IMR-90 (cell line): Measurements from ENCODE around the gene ZNF41. TPM values are rescaled to one million over a fixed set of nuclear protein-coding genes. Genes with fewer than 3 reads are reported as not detected.

Experiments
- ATAC-seq: fragments of 200-7000 bp; cut with Tn5 transposase; 2 replicates; pipeline ENCODE4 v1.9.1; 2020; ENCODE audit warnings: low read depth, mild to moderate bottlenecking, moderate library complexity
- BruUV-seq: library from RNA; stranded (reverse); fragments of 400-500 nt; replicated peaks from 2 replicates; lab custom pipeline; 2021; lab: Mats Ljungman, UMichigan
- CTCF ChIA-PET: fragments of 300-600 bp; formaldehyde crosslinking; extraction: SDS; loops from one replicate; lab custom pipeline; 2021; ENCODE audit warnings: antibody characterized with exemption; lab: Yijun Ruan, JAX
- POLR2A ChIA-PET: fragments of 300-600 bp; sonication (Branson Sonifier 250); formaldehyde crosslinking; loops from one replicate; lab custom pipeline; 2022; ENCODE audit warnings: antibody characterized with exemption; ENCODE audit not compliant: unreplicated experiment; lab: Charles Lee
- DNase-seq: peaks from one replicate; pipeline ENCODE4 v3.0.0; 2013
- H2AFZ ChIP-seq: replicated peaks from 2 replicates; pipeline ENCODE3; 2013; ENCODE audit warnings: low read length, mild to moderate bottlenecking; ENCODE audit not compliant: poor library complexity
- H2AK5ac ChIP-seq: 2 replicates; pipeline ENCODE4 v1.6.1; 2013; ENCODE audit warnings: low read depth, low read length, inconsistent platforms
- H2AK9ac ChIP-seq: replicated peaks from 2 replicates; pipeline ENCODE3; 2013; ENCODE audit warnings: mild to moderate bottlenecking, low read depth, low read length, moderate library complexity; ENCODE audit not compliant: poor library complexity
- H2BK120ac ChIP-seq: 2 replicates; pipeline ENCODE4 v1.6.1; 2013; ENCODE audit warnings: low read depth, low read length, inconsistent platforms
- H2BK15ac ChIP-seq: 3 replicates; pipeline ENCODE4 v1.6.1; 2013; ENCODE audit warnings: low read depth, low read length, inconsistent platforms
- H2BK20ac ChIP-seq: 2 replicates; pipeline ENCODE4 v1.6.1; 2013; ENCODE audit warnings: low read depth, mild to moderate bottlenecking, inconsistent platforms, low read length, moderate library complexity
- H2BK5ac ChIP-seq: 2 replicates; pipeline ENCODE4 v1.6.1; 2013; ENCODE audit warnings: mild to moderate bottlenecking, low read depth, low read length, inconsistent platforms; ENCODE audit not compliant: poor library complexity, severe bottlenecking
- H3K14ac ChIP-seq: replicated peaks from 2 replicates; pipeline ENCODE4 v1.6.1; 2013; ENCODE audit warnings: low read depth, low read length, inconsistent platforms
- H3K18ac ChIP-seq: 2 replicates; pipeline ENCODE4 v1.6.1; 2013; ENCODE audit warnings: low read depth, low read length, control low read depth
- H3K23ac ChIP-seq: 2 replicates; pipeline ENCODE4 v1.6.1; 2013; ENCODE audit warnings: low read depth, low read length, inconsistent platforms
- H3K27ac ChIP-seq: 2 replicates; pipeline ENCODE4 v1.5.1; 2013; ENCODE audit warnings: mild to moderate bottlenecking, control low read depth, low read length; ENCODE audit not compliant: insufficient read depth
- H3K27me3 ChIP-seq: 2 replicates; pipeline ENCODE4 v1.6.1; 2013; ENCODE audit warnings: low read length; ENCODE audit not compliant: control insufficient read depth, insufficient read depth
- H3K36me3 ChIP-seq: 2 replicates; pipeline ENCODE4 v1.6.1; 2013; ENCODE audit warnings: low read length, mixed read lengths; ENCODE audit not compliant: control insufficient read depth, insufficient read depth
- H3K4ac ChIP-seq: 2 replicates; pipeline ENCODE4 v1.6.1; 2013; ENCODE audit warnings: low read depth, low read length, inconsistent platforms
- H3K4me1 ChIP-seq: 2 replicates; pipeline ENCODE4 v1.6.1; 2013; ENCODE audit warnings: low read length, mixed read lengths; ENCODE audit not compliant: control insufficient read depth, insufficient read depth
- H3K4me2 ChIP-seq: 2 replicates; pipeline ENCODE4 v1.6.1; 2013; ENCODE audit warnings: low read depth, mild to moderate bottlenecking, control low read depth, low read length, moderate library complexity
- H3K4me3 ChIP-seq: 2 replicates; pipeline ENCODE4 v1.5.1; 2013; ENCODE audit warnings: low read depth, mild to moderate bottlenecking, control low read depth, low read length, moderate library complexity; ENCODE audit not compliant: insufficient read depth
- H3K56ac ChIP-seq: 2 replicates; pipeline ENCODE4 v1.6.1; 2013; ENCODE audit warnings: low read length, inconsistent platforms; ENCODE audit not compliant: insufficient read depth; ENCODE audit errors: extremely low read depth
- H3K79me1 ChIP-seq, 2 experiments: 2 replicates each; pipeline ENCODE4 v1.6.1; 2013; ENCODE audit warnings: low read length in 2 of 2, inconsistent platforms in 1 of 2, low read depth in 1 of 2
- H3K9ac ChIP-seq: 2 replicates; pipeline ENCODE4 v1.6.1; 2013; ENCODE audit warnings: low read depth, low read length, control low read depth
- H3K9me1 ChIP-seq: 2 replicates; pipeline ENCODE4 v1.6.1; 2013; ENCODE audit warnings: low read length, inconsistent platforms; ENCODE audit not compliant: insufficient read depth
- H3K9me3 ChIP-seq: 2 replicates; pipeline ENCODE4 v1.6.1; 2013; ENCODE audit warnings: low read length; ENCODE audit not compliant: control insufficient read depth, insufficient read depth
- H4K20me1 ChIP-seq: 2 replicates; pipeline ENCODE4 v1.6.1; 2013; ENCODE audit warnings: low read length, inconsistent platforms; ENCODE audit not compliant: insufficient read depth
- H4K5ac ChIP-seq: 2 replicates; pipeline ENCODE4 v1.6.1; 2013; ENCODE audit warnings: mild to moderate bottlenecking, low read depth, low read length, control low read depth
- H4K8ac ChIP-seq, 2 experiments: 2 replicates each; pipeline ENCODE4 v1.6.1; 2013; ENCODE audit warnings: low read depth in 2 of 2, low read length in 2 of 2, control low read depth in 1 of 2, inconsistent platforms in 1 of 2
- H4K91ac ChIP-seq: 2 replicates; pipeline ENCODE4 v1.6.1; 2013; ENCODE audit warnings: low read depth, low read length, inconsistent platforms; ENCODE audit not compliant: insufficient read depth
- BHLHE40 ChIP-seq: fragments of 150-350 bp; IDR thresholded peaks from 2 replicates; pipeline ENCODE4 v1.6.1; 2016; ENCODE audit warnings: mild to moderate bottlenecking, low read depth, low read length
- FOS ChIP-seq: fragments of 150-350 bp; IDR thresholded peaks from 2 replicates; pipeline ENCODE4 v1.6.1; 2016; ENCODE audit warnings: low read depth, low read length
- MAFK ChIP-seq: IDR thresholded peaks from 2 replicates; pipeline ENCODE4 v1.6.1; 2012; ENCODE audit warnings: low read depth, low read length, improper control_type of control experiment
- MXI1 ChIP-seq: IDR thresholded peaks from 2 replicates; pipeline ENCODE4 v1.6.1; 2012; ENCODE audit warnings: low read depth, mild to moderate bottlenecking, low read length, moderate library complexity, borderline replicate concordance
- POLR2A ChIP-seq: IDR thresholded peaks from 2 replicates; pipeline ENCODE4 v1.6.1; 2012; ENCODE audit warnings: mild to moderate bottlenecking, low read depth, low read length
- RAD21 ChIP-seq: IDR thresholded peaks from 2 replicates; pipeline ENCODE4 v1.6.1; 2012; ENCODE audit warnings: low read length, improper control_type of control experiment
- RCOR1 ChIP-seq: IDR thresholded peaks from 2 replicates; pipeline ENCODE4 v1.6.1; 2012; ENCODE audit warnings: mild to moderate bottlenecking, low read length, improper control_type of control experiment; ENCODE audit not compliant: insufficient replicate concordance
- SMC3 ChIP-seq: fragments of 150-350 bp; IDR thresholded peaks from 2 replicates; pipeline ENCODE4 v1.6.1; 2016; ENCODE audit warnings: low read depth, mild to moderate bottlenecking, antibody characterized with exemption, low read length, moderate library complexity
- WGBS, 2 experiments: methylation state at CpG; one replicate each; pipeline versions ENCODE4 v1.1.5 to v1.1.7; 2013; ENCODE audit warnings: missing lambda C conversion rate in 2 of 2; ENCODE audit not compliant: insufficient read length in 1 of 2; ENCODE audit errors: extremely low coverage in 2 of 2; 5-methylcytosine and 5-hydroxymethylcytosine counted together
- dilution Hi-C: fragments of 300-500 bp; cut with HindIII; formaldehyde crosslinking; loops from one replicate; pipeline ENCODE4 v1.14.3; 2018; ENCODE audit warnings: low sequenced_read_pairs; ENCODE audit not compliant: unreplicated experiment
- in situ Hi-C: fragments of 300-500 bp; cut with MboI; formaldehyde crosslinking; loops from 3 replicates; pipeline ENCODE4 v1.14.3; 2019; ENCODE audit warnings: low sequenced_read_pairs, inconsistent platforms, mixed read lengths
- intact Hi-C: fragments of 100-400 bp; cut with micrococcal nuclease; formaldehyde crosslinking; loops from 2 replicates; pipeline ENCODE4 v1.10.0; 2022
- polyA plus RNA-seq, 3 experiments: library from polyadenylated mRNA; depleted of rRNA; stranded (reverse); fragments of >200 nt; gene quantifications; 2 replicates each; pipeline ENCODE4 v1.2.3, GENCODE V29; 2012; ENCODE audit warnings: low replicate concordance in 1 of 3
- total RNA-seq: library from RNA; depleted of rRNA; stranded (reverse); fragments of >200 nt; gene quantifications from 2 replicates; pipeline ENCODE4 v1.2.3, GENCODE V29; 2012
- TF ChIP-seq, protein P1 (sequence below): fragments of 150-350 bp; IDR thresholded peaks from 2 replicates; pipeline ENCODE4 v1.6.1; 2016; ENCODE audit warnings: low read depth, mild to moderate bottlenecking, low read length, moderate library complexity, borderline replicate concordance
- TF ChIP-seq, protein P2 (sequence below): conservative IDR thresholded peaks from 2 replicates; pipeline ENCODE4 v1.5.1; 2012; ENCODE audit warnings: mild to moderate bottlenecking, low read depth, low read length, improper control_type of control experiment

The ZNF41 gene
- total and polyA plus RNA-seq, 2 of the 4 experiments (the other 2 are of a cell fraction) = 2.8 to 8.1 TPM

DNA sequence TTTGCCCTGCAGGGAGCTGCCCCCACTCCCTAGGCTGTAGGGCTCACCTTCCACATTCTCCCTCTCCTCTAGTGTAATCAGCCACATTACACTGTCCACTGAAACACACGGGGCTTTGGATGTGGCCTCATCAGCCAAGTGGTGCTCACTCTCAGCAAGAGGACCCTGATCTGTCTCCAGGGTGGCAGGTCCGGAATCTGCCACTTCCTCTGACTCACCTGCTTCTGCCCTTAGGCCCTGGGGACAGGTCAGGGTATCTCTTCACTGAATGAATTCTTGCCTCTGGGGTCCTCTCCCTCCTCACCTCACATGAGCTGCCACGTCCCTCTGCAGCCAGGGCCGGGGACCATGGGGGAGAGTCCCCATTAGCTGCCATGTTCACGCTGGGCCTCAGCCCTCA is 15.9 kb downstream of the ZNF41 start:
- Histone ChIP-seq H2BK5ac (no peak overlapping the region), H3K9ac (no peak overlapping the region), H3K9me1 (no peaks in the 10 kb centered on the region; the same call in 1 of the 2 replicates), H3K27me3 (no peaks in the 10 kb centered on the region; the same call in 1 of the 2 replicates), H4K91ac (no peak overlapping the region), H2AK5ac (no peak overlapping the region), H3K4me2 (no peak overlapping the region), H2BK20ac (no peak overlapping the region), H3K36me3 (peaks cover 2% of the 10 kb centered on the region; the same call in 1 of the 2 replicates), H3K4me3 (no peak overlapping the region), H2BK120ac (no peak overlapping the region), H3K9me3 (no peaks in the 10 kb centered on the region), H2BK15ac (no peak overlapping the region), H3K4me1 (no peaks in the 10 kb centered on the region), H2AFZ (no peak overlapping the region), H3K14ac (no peak overlapping the region), H4K8ac (no peak overlapping the region), H3K56ac (no peak overlapping the region), H3K23ac (no peak overlapping the region), H3K4ac (no peak overlapping the region), H4K20me1 (no peaks in the 10 kb centered on the region; the same call in 1 of the 2 replicates), H4K5ac (no peak overlapping the region), H3K18ac (no peak overlapping the region), H3K27ac (no peak overlapping the region), H3K79me1 (0 out of 4 replicates have a peak, but pooled peaks cover 2 to 3% of the 10 kb centered on the region in 2 experiments), H2AK9ac (no peak overlapping the region)
- no TSS peak for BruUV-seq
- DNase-seq (no peak), ATAC-seq (no peak)
- 100% methylated on average over 1 of the region's 5 CpGs; no CpG with 5 or more reads in 1 of the 2 experiments for WGBS, 2 experiments
- dilution Hi-C loops (no loop called here), intact Hi-C loops (no loop called here), in situ Hi-C loops (no loop called here)
- TF ChIP-seq MXI1 (no peak), RAD21 (no peak), BHLHE40 (no peak), SMC3 (no peak), FOS (no peak), RCOR1 (no peak), MAFK (no peak), POLR2A (no peak)
- TF ChIP-seq, protein P1, sequence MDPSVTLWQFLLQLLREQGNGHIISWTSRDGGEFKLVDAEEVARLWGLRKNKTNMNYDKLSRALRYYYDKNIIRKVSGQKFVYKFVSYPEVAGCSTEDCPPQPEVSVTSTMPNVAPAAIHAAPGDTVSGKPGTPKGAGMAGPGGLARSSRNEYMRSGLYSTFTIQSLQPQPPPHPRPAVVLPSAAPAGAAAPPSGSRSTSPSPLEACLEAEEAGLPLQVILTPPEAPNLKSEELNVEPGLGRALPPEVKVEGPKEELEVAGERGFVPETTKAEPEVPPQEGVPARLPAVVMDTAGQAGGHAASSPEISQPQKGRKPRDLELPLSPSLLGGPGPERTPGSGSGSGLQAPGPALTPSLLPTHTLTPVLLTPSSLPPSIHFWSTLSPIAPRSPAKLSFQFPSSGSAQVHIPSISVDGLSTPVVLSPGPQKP = no peak
- TF ChIP-seq, protein P2, sequence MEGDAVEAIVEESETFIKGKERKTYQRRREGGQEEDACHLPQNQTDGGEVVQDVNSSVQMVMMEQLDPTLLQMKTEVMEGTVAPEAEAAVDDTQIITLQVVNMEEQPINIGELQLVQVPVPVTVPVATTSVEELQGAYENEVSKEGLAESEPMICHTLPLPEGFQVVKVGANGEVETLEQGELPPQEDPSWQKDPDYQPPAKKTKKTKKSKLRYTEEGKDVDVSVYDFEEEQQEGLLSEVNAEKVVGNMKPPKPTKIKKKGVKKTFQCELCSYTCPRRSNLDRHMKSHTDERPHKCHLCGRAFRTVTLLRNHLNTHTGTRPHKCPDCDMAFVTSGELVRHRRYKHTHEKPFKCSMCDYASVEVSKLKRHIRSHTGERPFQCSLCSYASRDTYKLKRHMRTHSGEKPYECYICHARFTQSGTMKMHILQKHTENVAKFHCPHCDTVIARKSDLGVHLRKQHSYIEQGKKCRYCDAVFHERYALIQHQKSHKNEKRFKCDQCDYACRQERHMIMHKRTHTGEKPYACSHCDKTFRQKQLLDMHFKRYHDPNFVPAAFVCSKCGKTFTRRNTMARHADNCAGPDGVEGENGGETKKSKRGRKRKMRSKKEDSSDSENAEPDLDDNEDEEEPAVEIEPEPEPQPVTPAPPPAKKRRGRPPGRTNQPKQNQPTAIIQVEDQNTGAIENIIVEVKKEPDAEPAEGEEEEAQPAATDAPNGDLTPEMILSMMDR = no peak
- ChIA-PET POLR2A (no interaction called here), CTCF (no interaction called here)
